BJ (cell line): Measurements from ENCODE around the gene NNT. TPM values are rescaled to one million over a fixed set of nuclear protein-coding genes. Genes with fewer than 3 reads are reported as not detected.

Source experiments
- CTCF ChIA-PET: fragments of 350-600 bp; formaldehyde crosslinking; extraction: SDS; loops from one replicate; lab custom pipeline; 2021; ENCODE audit warnings: antibody characterized with exemption, inconsistent platforms; lab: Yijun Ruan, JAX
- POLR2A ChIA-PET: fragments of 300-600 bp; sonication (Branson Sonifier 250); formaldehyde crosslinking; extraction: SDS; loops from one replicate; lab custom pipeline; 2021; ENCODE audit warnings: antibody characterized with exemption; lab: Charles Lee
- DNase-seq: peaks from one replicate; pipeline ENCODE4 v3.0.0-alpha.2; 2011; ENCODE audit warnings: low read depth
- H3K27me3 ChIP-seq: 2 replicates; pipeline ENCODE4 v1.6.0; 2011; ENCODE audit warnings: low read length; ENCODE audit not compliant: control insufficient read depth, insufficient read depth
- H3K36me3 ChIP-seq: 2 replicates; pipeline ENCODE4 v1.5.1; 2011; ENCODE audit warnings: low read length; ENCODE audit not compliant: control insufficient read depth, insufficient read depth
- H3K4me3 ChIP-seq: 2 replicates; pipeline ENCODE4 v1.5.1; 2011; ENCODE audit warnings: low read depth, mild to moderate bottlenecking, control low read depth, low read length
- CTCF ChIP-seq: IDR thresholded peaks from 2 replicates; pipeline ENCODE4 v1.5.1; 2011; ENCODE audit warnings: low read depth, mild to moderate bottlenecking, control low read depth, inconsistent platforms, low read length, moderate library complexity; ENCODE audit not compliant: insufficient read depth
- polyA plus RNA-seq: library from polyadenylated mRNA; depleted of rRNA; stranded (reverse); fragments of >200 nt; gene quantifications from 2 replicates; pipeline ENCODE4 v1.2.3, GENCODE V29; 2011

The NNT gene
- polyA plus RNA-seq, 1 experiment, result 44.8 TPM

DNA sequence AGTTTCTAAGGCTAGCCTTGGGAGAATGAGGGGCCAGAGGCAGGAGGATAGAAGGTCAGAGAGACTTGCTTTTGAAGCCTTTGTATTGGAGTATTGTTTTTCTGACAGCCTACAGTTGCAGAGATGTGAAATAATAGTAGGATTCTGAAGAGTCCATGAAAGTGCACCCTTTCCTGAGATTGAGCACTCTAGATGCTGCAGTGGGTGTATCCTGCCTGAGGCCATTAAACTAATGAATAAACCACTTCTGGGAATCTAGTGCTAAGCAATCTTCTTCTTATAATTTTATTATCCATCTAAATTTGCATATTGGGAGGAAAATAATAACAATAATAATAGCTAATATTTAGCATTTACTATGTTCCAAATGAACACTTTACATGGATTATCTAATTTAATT is 19.3 kb upstream of the NNT start:
- POLR2A ChIA-PET, result no interaction called here
- no peak for TF ChIP-seq CTCF

DNA sequence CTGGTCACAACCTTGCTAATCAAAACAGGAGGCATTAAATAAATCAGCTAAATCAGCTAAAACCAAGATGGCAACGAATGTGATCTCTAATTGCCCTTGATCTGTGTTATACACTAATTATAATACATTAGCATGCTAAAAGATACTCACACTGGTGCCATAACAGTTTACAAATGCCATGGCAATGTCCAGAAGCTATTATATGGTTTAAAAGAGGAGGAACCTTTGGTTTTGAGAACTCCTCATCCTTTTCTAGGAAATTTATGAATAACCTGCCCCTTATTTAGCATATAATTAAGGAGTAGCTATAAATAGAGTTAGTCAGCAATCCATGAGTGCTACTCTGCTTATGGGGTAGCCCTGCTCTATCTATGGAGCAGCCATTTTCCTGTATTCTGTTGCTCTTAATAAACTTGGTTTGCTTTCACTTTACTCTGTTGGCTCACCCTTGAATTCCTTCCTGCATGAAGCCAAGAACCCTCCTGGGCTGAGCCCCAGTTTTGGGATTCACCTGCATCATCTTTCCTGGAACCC is 18.7 kb upstream of the NNT start:
- Histone ChIP-seq H3K27me3 (no peaks in the 10 kb centered on the region), H3K36me3 (no peaks in the 10 kb centered on the region), H3K4me3 (no peak overlapping the region)
- ChIA-PET CTCF (no interaction called here), POLR2A (no interaction called here)
- TF ChIP-seq CTCF, result no peak
- no peak for DNase-seq

More for the DNA sequence above, 19.3 kb upstream of the NNT start:
- H3K36me3 ChIP-seq, result no peaks in the 10 kb centered on the region
- DNase-seq, result no peak
- no peaks in the 10 kb centered on the region for H3K27me3 ChIP-seq
- CTCF ChIA-PET, result no interaction called here
- no peak overlapping the region for H3K4me3 ChIP-seq

- CTCF ChIA-PET, result interaction anchor here (0.9 kb wide), 1 partner anchor 9 kb away, joined by 3 read pairs; no protein-coding TSS in a partner anchor
- no peak for TF ChIP-seq CTCF
Observed at GRCh38 chr5:43588842-43589241, 14.1 kb upstream of the NNT start.

DNA sequence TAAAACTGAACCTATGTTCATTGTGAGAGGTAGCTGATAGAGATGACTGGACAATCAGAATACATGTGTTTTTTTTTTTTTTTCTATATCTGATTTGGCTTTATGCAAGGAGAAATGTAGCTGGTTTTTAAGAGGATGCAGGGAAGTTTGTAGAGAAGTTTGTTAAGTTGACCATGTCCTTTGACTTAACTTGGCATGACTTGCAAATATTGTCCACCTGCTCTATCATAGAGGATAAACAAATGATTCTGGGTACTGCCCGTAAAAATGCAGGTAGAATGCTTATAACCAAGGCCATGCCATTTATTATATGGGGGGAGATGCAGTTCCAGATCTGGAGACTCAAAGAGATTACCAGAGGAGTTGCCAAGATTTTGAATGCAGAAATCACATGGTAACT is 13.7 kb upstream of the NNT start:
- no peaks in the 10 kb centered on the region for H3K36me3 ChIP-seq
- DNase-seq, result no peak
- ChIA-PET POLR2A (no interaction called here), CTCF (no interaction called here)
- TF ChIP-seq CTCF, result no peak
- no peaks in the 10 kb centered on the region for H3K27me3 ChIP-seq
- H3K4me3 ChIP-seq, result no peak overlapping the region

More at GRCh38 chr5:43588842-43589241, 14.1 kb upstream of the NNT start:
- POLR2A ChIA-PET, result no interaction called here
- no peak for DNase-seq
- Histone ChIP-seq H3K4me3 (no peak overlapping the region), H3K36me3 (no peaks in the 10 kb centered on the region), H3K27me3 (no peaks in the 10 kb centered on the region)

- CTCF ChIA-PET, result no interaction called here
- H3K27me3 ChIP-seq, result no peaks in the 10 kb centered on the region
- TF ChIP-seq CTCF, result no peak
- no peak overlapping the region for H3K4me3 ChIP-seq
- POLR2A ChIA-PET, result no interaction called here
- no peak for DNase-seq
- H3K36me3 ChIP-seq, result no peaks in the 10 kb centered on the region
Observed at GRCh38 chr5:43590700-43591099, 12.3 kb upstream of the NNT start.
